GM19193 (cell line): Measurements from ENCODE around the gene AIF1L.

Source experiments
- POLR2A ChIP-seq: IDR thresholded peaks from 4 replicates; pipeline ENCODE4 v1.6.1; 2011; ENCODE audit not compliant: insufficient read depth, insufficient read length; ENCODE audit errors: extremely low read depth

Gene AIF1L

GRCh38 chr9:131096269-131097125 lies at the start of gene AIF1L:
AIF1L (plus strand) TSS chr9:131096531; CDS start chr9:131096630, 99 bp downstream.
- TF ChIP-seq POLR2A, result no peak

GRCh38 chr9:131046581-131047202 lies 49.6 kb upstream of the AIF1L start:
- no peak for TF ChIP-seq POLR2A

- no peak for TF ChIP-seq POLR2A
Measured at GRCh38 chr9:131048332-131048731, 48.0 kb upstream of the AIF1L start.

GRCh38 chr9:131048820-131049219 lies 47.5 kb upstream of the AIF1L start:
- TF ChIP-seq POLR2A, result no peak

- TF ChIP-seq POLR2A, result no peak
Measured at GRCh38 chr9:131049829-131050715, 46.3 kb upstream of the AIF1L start.

GRCh38 chr9:131050831-131051230 lies 45.5 kb upstream of the AIF1L start:
- no peak for TF ChIP-seq POLR2A

GRCh38 chr9:131051592-131052517 lies 44.5 kb upstream of the AIF1L start:
- TF ChIP-seq POLR2A, result no peak

GRCh38 chr9:131053896-131054295 lies 42.4 kb upstream of the AIF1L start:
- no peak for TF ChIP-seq POLR2A

- no peak for TF ChIP-seq POLR2A
Measured at GRCh38 chr9:131056781-131057506, 39.4 kb upstream of the AIF1L start.

GRCh38 chr9:131060900-131061630 lies 35.3 kb upstream of the AIF1L start:
- TF ChIP-seq POLR2A, result no peak

- no peak for TF ChIP-seq POLR2A
Measured at GRCh38 chr9:131062969-131063368, 33.4 kb upstream of the AIF1L start.

GRCh38 chr9:131065599-131065998 lies 30.7 kb upstream of the AIF1L start:
- no peak for TF ChIP-seq POLR2A

GRCh38 chr9:131067625-131068024 lies 28.7 kb upstream of the AIF1L start:
- no peak for TF ChIP-seq POLR2A
